ENCODE measurements around the gene KRT72.

DNA sequence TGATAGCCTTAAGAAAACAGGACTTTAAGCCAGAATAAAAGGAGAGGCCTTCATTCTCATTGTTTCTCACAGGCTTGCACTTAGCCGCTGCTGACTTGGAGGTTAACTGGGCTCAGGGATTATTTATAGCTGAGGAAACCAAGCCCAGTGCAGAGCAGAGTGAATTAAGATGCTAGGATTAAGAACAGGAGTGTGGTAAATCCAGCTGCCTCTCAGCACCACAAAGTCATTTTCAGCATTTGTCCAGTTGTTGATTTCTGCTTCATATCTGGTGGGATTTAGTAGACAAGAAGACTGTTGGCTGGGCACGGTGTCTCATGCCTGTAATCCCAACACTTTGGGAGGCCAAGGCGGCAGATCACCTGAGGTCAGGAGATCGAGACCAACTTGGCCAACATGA, 31.4 kb upstream of the KRT72 start:
- TF ChIP-seq, protein P1, sequence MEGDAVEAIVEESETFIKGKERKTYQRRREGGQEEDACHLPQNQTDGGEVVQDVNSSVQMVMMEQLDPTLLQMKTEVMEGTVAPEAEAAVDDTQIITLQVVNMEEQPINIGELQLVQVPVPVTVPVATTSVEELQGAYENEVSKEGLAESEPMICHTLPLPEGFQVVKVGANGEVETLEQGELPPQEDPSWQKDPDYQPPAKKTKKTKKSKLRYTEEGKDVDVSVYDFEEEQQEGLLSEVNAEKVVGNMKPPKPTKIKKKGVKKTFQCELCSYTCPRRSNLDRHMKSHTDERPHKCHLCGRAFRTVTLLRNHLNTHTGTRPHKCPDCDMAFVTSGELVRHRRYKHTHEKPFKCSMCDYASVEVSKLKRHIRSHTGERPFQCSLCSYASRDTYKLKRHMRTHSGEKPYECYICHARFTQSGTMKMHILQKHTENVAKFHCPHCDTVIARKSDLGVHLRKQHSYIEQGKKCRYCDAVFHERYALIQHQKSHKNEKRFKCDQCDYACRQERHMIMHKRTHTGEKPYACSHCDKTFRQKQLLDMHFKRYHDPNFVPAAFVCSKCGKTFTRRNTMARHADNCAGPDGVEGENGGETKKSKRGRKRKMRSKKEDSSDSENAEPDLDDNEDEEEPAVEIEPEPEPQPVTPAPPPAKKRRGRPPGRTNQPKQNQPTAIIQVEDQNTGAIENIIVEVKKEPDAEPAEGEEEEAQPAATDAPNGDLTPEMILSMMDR (IDR thresholded peaks at IDR 0.05; ENCODE audit: low read length) = no peak
- no peak for TF ChIP-seq EZH2 (optimal IDR thresholded peaks at IDR 0.05; ENCODE audit: low read depth, low read length)

All from MM.1S (cell line).